Pancreas (tissue), 10 donors: ENCODE data around the gene KCNT2. TPM values are rescaled to one million over a fixed set of nuclear protein-coding genes. Genes with fewer than 3 reads are reported as not detected.

Experiments used
- ATAC-seq, 4 donors: fragments of 200-7000 bp; cut with Tn5 transposase; one replicate each; pipeline versions ENCODE4 v1.8.0 to v1.9.1; 2020; ENCODE audit warnings: mild to moderate bottlenecking in 4 of 4, moderate library complexity in 4 of 4
- DNase-seq, 6 donors: peaks; one replicate each; pipeline ENCODE4 v3.0.0-alpha.2; 2020
- FAIRE-seq: peaks from 2 replicates; lab custom pipeline; 2012; peaks lifted over from hg19 to GRCh38; lab: Jason Lieb, UNC
- H3K27ac ChIP-seq, 4 donors: fragments of 200-600 bp; sonication (generic); 1 replicate in 3 of 4; 2 replicates in 1 of 4; pipeline versions ENCODE4 v1.5.0 to v1.8.0; 2020
- H3K27me3 ChIP-seq, 4 donors: fragments of 200-600 bp; one replicate each; pipeline ENCODE4 v1.8.0; 2021
- H3K36me3 ChIP-seq, 3 donors: fragments of 200-600 bp; sonication (generic) in 1 of 3; one replicate each; pipeline versions ENCODE4 v1.5.0 to v1.8.0; 2020 to 2021
- H3K4me1 ChIP-seq, 3 donors: fragments of 200-600 bp; one replicate each; pipeline ENCODE4 v1.8.0; 2021
- H3K4me3 ChIP-seq, 4 donors: fragments of 200-600 bp; sonication (generic) in 2 of 4; one replicate each; pipeline versions ENCODE4 v1.5.0 to v1.8.0; 2020 to 2021
- H3K9me3 ChIP-seq, 4 donors: fragments of 200-600 bp; one replicate each; pipeline ENCODE4 v1.8.0; 2021
- WGBS, 2 donors: extraction: QIAGEN DNeasy Blood & Tissue Kit; methylation state at CpG; one replicate each; pipeline ENCODE4 v1.1.7; 2013; 5-methylcytosine and 5-hydroxymethylcytosine counted together
- intact Hi-C, 3 donors: fragments of 100-400 bp; cut with DNase I; formaldehyde crosslinking; loops; one replicate each; pipeline versions ENCODE4 v1.11.1 to v1.14.2; 2022
- polyA plus RNA-seq, 2 donors: library from polyadenylated mRNA; stranded (reverse); fragments of 200-250 nt; gene quantifications; one replicate each; pipeline ENCODE4 v1.2.3, GENCODE V29; 2013
- total RNA-seq, 6 donors: library from RNA; stranded (reverse); fragmentation: NEBNext Ultra II Directional in 4 of 6; extraction: Animal tissue kit (Norgen Biotek cat#: 25700) in 4 of 6; gene quantifications; one replicate each; pipeline versions ENCODE4 v1.2.1 to v1.2.4, GENCODE V29; 2021 to 2023
- TF ChIP-seq, protein P1 (sequence below), 4 donors: fragments of 200-600 bp; sonication (generic) in 3 of 4; IDR thresholded peaks; one replicate each; pipeline versions ENCODE4 v1.5.0 to v1.8.0; 2021; ENCODE audit warnings: antibody characterized with exemption in 4 of 4
- donor health status: healthy with polysubstance abuse.
- donor health status: DM: no; HTN: no; CAD: no; lungs with moderate emphysema.
- donor health status: DM: no; HTN: no; CAD: no.
- donor health status: control.
- donor health status: control.
- donor health status: Bipolar disorder and iron deficiency.
- donor health status: DM: yes; HTN: yes; CAD: no.
- donor health status: DM: no; HTN: no; CAD: no.
- donor health status: DM: no; HTN: no; CAD: no.
- donor health status: DM: yes; HTN: yes; CAD: no.

KCNT2 gene
- under 1 TPM; 0.19 to 0.67 (median 0.42) TPM for total RNA-seq
- polyA plus RNA-seq, result under 1 TPM; 0.23 to 0.63 TPM

GRCh38 chr1:196608390-196609369 lies at the start of gene KCNT2:
Gene KCNT2, minus strand, starts transcription at chr1:196608440. Its CDS starts 131 bp downstream, at chr1:196608309.
- FAIRE-seq (no peak), DNase-seq (peak; percentile 18 to 70 (median 34)), ATAC-seq (peak; percentile 55 to 79 (median 76))
- peak within 1 kb of the TSS in 3 of 4 donors; percentile 19 to 44 (median 34) for H3K4me3 ChIP-seq
- H3K27me3 ChIP-seq, result peaks cover 0 to 9% (median 2%) of the 10 kb centered on the region in 4 donors
- TF ChIP-seq, protein P1, sequence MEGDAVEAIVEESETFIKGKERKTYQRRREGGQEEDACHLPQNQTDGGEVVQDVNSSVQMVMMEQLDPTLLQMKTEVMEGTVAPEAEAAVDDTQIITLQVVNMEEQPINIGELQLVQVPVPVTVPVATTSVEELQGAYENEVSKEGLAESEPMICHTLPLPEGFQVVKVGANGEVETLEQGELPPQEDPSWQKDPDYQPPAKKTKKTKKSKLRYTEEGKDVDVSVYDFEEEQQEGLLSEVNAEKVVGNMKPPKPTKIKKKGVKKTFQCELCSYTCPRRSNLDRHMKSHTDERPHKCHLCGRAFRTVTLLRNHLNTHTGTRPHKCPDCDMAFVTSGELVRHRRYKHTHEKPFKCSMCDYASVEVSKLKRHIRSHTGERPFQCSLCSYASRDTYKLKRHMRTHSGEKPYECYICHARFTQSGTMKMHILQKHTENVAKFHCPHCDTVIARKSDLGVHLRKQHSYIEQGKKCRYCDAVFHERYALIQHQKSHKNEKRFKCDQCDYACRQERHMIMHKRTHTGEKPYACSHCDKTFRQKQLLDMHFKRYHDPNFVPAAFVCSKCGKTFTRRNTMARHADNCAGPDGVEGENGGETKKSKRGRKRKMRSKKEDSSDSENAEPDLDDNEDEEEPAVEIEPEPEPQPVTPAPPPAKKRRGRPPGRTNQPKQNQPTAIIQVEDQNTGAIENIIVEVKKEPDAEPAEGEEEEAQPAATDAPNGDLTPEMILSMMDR (IDR thresholded peaks at IDR 0.05), result no peak
- intact Hi-C loops, result no loop called here
- WGBS, 2 donors, result 2% methylated on average over 43 of the region's 43 CpGs
- no peaks in the 10 kb centered on the region for H3K4me1 ChIP-seq
- no peak within 1 kb of the TSS for H3K27ac ChIP-seq
- H3K9me3 ChIP-seq, result no peaks in the 10 kb centered on the region
- no peaks in the 10 kb centered on the region for H3K36me3 ChIP-seq

DNA sequence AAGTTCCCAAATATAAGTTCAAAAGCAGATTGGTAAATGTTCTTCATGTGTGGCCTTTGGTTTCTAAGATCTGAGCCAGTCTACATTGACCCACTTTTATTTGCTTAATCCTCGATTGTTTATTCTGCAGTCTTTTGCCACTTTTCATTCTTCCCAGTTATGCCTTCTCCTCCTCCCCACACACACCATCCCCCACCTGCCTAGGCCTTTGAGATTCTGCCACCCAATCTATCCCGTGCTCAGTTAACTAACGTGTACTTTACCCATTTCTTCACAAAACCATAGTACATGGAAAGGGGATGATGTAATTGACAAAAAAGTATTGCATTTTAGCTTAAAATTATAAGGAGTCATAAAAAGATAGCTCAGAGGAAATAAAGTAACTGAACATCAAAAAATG lies 47.3 kb upstream of the KCNT2 start:
- Histone ChIP-seq H3K4me3 (no peak overlapping the region), H3K36me3 (no peaks in the 10 kb centered on the region), H3K27ac (no peak overlapping the region), H3K27me3 (no peaks in the 10 kb centered on the region), H3K4me1 (peaks cover 0 to 4% (median 0%) of the 10 kb centered on the region in 3 donors), H3K9me3 (no peaks in the 10 kb centered on the region)
- ATAC-seq (no peak), DNase-seq (no peak), FAIRE-seq (no peak)
- intact Hi-C loops, result no loop called here
- 62 to 63% methylated on average over 3 of the region's 3 CpGs for WGBS, 2 donors
- TF ChIP-seq, protein P1 (IDR thresholded peaks at IDR 0.05), result no peak

DNA sequence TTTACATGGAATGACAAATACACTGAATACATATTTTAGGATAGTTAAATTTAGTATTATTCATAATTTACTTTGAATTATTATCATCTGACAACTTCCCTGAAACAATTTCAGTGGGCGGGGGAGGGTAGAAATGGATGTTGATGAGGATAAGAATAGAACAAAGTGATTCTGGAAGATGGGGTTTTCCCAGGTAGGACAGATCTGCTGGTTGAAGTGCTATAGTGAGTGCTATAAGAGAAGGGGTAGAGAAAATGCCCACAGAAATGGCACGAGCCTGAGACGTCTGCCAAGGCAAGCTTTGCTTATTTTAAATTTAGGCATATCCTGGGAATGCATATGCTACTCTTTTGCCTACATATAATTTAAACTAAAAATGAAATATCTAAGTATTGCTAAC lies 46.8 kb upstream of the KCNT2 start:
- TF ChIP-seq, protein P1 (IDR thresholded peaks at IDR 0.05), result no peak
- ATAC-seq (no peak), DNase-seq (no peak), FAIRE-seq (no peak)
- 79 to 95% methylated on average over 3 of the region's 3 CpGs for WGBS, 2 donors
- intact Hi-C loops, result no loop called here
- Histone ChIP-seq H3K27me3 (no peaks in the 10 kb centered on the region), H3K36me3 (no peaks in the 10 kb centered on the region), H3K9me3 (no peaks in the 10 kb centered on the region), H3K27ac (no peak overlapping the region), H3K4me3 (no peak overlapping the region), H3K4me1 (peaks cover 0 to 4% (median 0%) of the 10 kb centered on the region in 3 donors)

- H3K36me3 ChIP-seq, result no peaks in the 10 kb centered on the region
- no peaks in the 10 kb centered on the region for H3K27me3 ChIP-seq
- WGBS, 2 donors, result 62 to 64% methylated on average over 2 of the region's 2 CpGs
- H3K4me1 ChIP-seq, result peaks cover 0 to 4% (median 0%) of the 10 kb centered on the region in 3 donors
- H3K27ac ChIP-seq, result no peak overlapping the region
- no peaks in the 10 kb centered on the region for H3K9me3 ChIP-seq
- TF ChIP-seq, protein P1 (IDR thresholded peaks at IDR 0.05), result no peak
- intact Hi-C loops, result no loop called here
- DNase-seq (no peak), FAIRE-seq (no peak), ATAC-seq (no peak)
- H3K4me3 ChIP-seq, result no peak overlapping the region
Observed at GRCh38 chr1:196654271-196654670, 46.0 kb upstream of the KCNT2 start.
